Activated CD4-positive, alpha-beta T cell treated with anti-CD3 and anti-CD28 coated beads, Interleukin-2, Interleukin-4, amounts not matched to agents 100 ng/mL and 50 ng/mL, durations not matched to agents 16 hours and 8 hours (primary cell): ENCODE measurements around the gene JMJD1C.
"Not testable (repeated sequence)": the region's sequence is repeated elsewhere in the genome, so short reads cannot be mapped to it uniquely, and the experiment has no call there.

Experiments
- DNase-seq: peaks from one replicate; pipeline ENCODE4 v3.0.0-alpha.2; 2020; ENCODE audit warnings: low spot score

JMJD1C gene

GRCh38 chr10:63286754-63287264 lies 179.0 kb downstream of the JMJD1C start:
- DNase-seq = no peak

- no peak for DNase-seq
Measured at GRCh38 chr10:63286340-63286739, 179.4 kb downstream of the JMJD1C start.

GRCh38 chr10:63283901-63284300 lies 181.9 kb downstream of the JMJD1C start:
- not testable (repeated sequence) for DNase-seq

DNA sequence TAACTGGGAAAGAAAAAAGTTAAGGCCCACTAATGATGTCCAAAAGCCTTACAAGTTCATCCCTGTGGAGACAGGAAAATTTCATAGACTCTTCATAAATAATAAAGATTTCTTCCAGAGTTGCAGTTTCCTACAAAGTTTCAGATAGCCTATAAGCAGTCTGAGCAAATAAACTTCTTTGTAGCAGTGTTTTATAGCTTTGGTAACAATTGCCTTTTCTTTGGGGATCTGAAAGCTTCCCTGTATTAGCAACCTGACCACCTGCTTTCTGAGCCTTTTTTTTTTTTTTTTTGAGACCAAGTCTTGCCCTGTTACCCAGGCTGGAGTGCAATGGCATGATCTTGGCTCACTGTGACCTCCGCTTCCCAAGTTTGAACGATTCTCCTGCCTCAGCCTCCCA lies 182.7 kb downstream of the JMJD1C start:
- no peak for DNase-seq

DNA sequence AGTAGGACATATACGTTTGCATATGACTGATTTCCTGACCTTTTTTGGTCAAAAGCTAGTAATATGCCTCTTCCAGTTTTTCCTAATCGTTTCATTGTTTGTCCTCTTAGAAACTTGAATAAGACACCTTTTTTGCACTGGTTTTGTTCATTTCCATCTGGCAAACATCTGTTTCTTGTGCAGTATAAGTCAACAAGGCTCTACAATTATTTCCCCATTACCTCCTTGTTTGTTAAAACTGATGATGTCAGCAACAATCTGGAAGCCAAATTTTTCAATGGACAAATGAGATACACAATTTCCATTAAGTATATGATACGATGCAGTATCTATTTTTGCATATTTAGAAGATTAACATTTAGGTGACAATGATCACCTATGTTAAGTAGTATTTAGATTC lies 183.8 kb downstream of the JMJD1C start:
- no peak for DNase-seq

- DNase-seq = no peak
Measured at GRCh38 chr10:63280386-63280785, 185.4 kb downstream of the JMJD1C start.

- DNase-seq = no peak
Measured at GRCh38 chr10:63275094-63275493, 190.7 kb downstream of the JMJD1C start.

DNA sequence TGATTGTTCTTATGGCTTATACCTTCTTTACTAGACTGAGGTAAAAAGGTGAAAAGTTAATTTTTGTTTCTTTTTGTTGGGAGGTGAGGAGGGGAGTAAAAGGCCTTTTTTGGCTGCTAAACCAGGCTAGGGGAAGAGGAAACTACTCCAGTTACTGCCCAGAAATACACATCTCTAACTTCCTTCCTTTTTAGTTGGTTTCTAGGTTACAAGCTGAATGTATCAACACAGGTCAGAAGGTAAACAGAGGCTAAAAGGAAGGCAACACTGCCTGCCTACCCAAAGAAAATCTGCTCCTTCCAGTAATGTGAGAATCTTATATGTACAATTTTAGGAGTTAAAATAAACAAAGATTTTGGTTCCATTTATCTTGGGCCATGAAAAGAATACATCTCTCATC lies 192.2 kb downstream of the JMJD1C start:
- DNase-seq = no peak

DNA sequence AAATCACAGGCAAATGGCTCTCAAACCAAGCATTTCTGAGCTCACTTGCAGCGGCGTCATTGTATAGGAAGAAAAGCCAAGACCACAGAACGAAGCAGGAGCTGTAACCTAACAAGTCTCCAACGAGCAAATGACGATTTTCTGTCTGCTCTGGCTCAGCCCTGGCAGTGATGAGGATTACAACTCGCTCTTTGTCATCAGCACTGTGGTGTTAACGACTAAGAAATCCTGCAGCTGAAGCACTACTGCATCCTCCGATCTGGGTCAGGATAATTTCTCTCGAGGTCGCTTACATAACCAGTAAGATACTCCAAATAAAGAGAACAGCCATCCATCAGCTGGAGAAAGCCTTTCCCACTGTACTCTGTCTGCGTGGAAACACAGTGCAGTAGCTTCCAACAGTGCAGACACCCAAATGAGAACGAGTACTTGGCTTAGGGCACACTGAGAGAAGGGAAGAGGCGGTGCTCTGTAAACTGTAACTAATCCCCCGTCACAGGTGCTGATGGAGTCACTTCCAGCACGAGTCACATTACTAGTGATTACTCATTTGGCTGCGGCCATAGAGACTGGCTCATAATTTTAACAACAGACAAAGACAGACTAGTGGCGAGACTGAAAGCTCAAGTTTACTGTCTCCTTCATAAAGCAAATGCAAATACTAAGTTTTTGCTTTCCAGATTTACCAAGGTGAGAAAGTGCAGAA lies 196.8 kb downstream of the JMJD1C start:
- DNase-seq = peak; percentile 94

DNA sequence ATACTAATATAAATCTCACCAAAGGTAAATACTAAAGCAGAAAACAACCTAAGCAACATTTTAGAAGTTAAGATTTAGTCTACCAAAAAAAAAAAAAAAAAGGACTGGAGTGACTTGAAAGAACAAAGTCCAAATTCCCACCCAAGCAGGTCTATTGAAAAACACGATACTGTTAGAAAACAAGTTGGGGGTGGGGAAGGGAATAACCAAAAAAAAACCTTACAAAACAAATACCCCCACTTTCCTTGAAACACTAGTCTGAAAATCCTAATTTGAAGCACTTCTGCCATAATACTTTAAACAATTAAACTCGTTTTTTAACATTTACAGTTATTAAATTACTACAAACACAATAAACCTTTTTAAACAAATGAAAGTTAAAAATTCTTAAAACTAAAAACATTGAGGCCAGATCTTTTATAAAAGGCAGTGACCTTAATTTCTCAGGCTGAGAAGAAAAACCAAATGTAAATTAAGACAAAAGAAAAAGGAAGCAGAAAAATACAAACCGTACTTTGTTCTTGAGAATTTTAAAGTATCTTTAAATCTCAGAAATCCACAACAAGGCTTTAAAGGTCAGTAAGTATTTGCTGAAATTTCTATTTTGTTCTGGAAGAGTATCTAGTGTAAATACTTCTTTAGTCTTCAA lies 197.5 kb downstream of the JMJD1C start:
- DNase-seq = no peak

- peak; percentile 23 for DNase-seq
Measured at GRCh38 chr10:63267414-63268148, 198.2 kb downstream of the JMJD1C start.

DNA sequence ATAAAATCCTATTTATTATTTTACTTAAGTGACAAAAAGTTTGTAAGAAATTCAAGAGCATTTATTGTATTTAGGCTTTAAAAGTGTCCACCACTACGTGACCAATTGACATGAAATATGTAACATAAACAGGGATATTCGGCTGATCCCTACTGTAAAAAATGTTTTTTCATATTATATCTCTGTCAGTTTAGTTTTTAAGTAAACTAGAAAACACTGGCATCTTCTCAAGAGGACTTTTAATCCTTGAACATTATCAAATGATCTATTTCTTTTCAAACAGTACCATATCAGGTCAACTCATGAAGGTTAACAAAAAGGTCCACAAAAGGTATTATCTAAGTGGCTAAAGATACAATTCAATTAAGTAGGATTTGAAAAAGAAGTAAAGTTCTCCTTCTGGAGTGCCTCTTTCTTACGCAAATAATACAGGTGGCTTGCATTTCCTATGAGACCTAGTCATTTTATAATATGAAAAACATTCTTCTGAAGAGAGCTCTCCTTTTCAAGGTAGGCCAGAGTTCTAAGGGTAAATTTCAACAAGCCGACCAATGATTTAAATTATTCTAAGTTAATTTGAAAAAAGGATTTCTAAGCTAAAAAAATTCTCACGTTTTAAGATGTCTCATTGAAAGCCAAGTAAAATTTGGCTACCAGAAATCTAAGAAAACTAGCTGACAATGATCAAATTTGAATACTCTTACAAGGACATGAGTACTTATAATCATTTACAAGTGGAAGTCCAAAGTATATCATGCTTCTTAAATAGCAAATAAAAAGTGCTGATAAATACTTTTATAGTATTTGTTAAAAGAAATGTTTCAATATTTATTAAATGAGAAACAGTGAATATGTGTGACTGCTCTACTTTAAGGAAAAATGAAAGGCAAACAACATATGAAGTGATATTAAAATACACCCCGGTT lies 199.1 kb downstream of the JMJD1C start:
- DNase-seq = no peak

DNA sequence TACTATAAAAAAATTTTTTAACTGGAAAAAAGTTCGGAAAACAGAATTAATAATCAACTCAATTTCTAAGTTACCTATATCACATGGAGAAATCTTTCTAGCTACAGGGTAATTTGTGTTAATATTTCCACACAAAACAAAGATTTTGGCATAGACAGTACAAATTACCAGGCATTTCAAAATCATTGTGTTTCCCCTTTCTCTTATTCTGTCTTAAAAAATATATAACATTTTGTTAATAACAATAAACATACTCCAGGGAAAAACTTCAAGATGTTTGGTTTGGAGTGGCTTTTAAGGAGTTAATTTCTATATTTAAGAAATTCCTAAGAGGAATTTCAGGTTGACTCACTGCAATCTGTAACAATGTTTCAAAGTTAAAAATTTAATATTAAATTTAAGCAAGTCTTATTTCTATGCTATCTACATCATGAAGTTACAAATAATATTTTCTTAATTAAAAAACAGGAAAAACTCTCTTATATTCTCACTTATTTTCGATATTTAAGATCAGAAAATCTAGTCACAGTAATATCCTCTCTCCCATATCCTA lies 200.0 kb downstream of the JMJD1C start:
- DNase-seq = no peak

GRCh38 chr10:63265222-63265617 lies 200.6 kb downstream of the JMJD1C start:
- DNase-seq = peak; percentile 50

DNA sequence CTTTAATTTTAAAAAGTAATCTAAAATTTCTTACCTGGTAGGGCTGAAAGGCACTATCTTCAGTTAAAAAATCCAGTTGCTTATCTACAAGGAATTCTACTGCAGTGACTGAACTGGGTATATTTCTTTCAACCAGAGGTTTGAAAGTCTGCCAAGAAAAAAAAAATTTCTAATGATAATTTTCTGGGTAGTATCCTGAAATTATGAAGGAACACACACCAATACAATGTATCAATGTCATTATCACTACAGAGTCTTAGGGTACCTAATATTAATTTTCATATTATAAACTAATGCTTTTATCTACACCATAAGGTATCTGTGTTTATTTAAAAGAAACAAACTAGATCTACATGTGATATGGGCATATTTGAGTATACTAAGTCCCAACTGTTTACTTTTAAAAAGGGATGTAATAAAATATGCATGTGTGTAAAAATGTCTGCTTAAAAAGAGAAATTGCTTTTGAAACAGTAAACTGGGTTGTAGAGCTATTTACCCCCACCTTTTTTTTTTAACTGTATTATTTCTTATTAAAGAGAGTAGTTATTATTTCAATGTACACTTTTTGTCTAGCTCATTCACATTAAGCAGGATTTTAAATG lies 201.1 kb downstream of the JMJD1C start:
- DNase-seq = no peak

- no peak for DNase-seq
Measured at GRCh38 chr10:63262430-63263073, 203.2 kb downstream of the JMJD1C start.

- DNase-seq = peak; percentile 24
Measured at GRCh38 chr10:63261496-63261895, 204.3 kb downstream of the JMJD1C start.

DNA sequence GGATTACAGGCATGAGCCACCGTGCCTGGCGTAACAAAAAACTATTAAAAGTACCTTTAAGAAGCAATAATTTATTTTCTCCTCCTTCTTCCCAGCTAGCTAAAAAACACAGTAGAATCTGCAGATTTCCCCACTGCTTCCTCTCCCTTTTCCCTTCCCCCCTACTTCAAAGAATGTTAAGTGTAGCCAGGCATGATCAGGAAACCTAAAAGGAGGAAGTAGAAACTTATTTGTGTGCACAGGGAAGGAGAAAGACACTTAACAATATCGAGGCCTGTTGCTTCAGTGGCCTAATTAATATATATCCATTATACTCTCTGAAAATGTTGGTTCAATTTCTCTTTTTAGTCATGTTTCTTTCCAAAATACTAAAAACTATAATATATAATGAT lies 204.9 kb downstream of the JMJD1C start:
- DNase-seq = no peak

DNA sequence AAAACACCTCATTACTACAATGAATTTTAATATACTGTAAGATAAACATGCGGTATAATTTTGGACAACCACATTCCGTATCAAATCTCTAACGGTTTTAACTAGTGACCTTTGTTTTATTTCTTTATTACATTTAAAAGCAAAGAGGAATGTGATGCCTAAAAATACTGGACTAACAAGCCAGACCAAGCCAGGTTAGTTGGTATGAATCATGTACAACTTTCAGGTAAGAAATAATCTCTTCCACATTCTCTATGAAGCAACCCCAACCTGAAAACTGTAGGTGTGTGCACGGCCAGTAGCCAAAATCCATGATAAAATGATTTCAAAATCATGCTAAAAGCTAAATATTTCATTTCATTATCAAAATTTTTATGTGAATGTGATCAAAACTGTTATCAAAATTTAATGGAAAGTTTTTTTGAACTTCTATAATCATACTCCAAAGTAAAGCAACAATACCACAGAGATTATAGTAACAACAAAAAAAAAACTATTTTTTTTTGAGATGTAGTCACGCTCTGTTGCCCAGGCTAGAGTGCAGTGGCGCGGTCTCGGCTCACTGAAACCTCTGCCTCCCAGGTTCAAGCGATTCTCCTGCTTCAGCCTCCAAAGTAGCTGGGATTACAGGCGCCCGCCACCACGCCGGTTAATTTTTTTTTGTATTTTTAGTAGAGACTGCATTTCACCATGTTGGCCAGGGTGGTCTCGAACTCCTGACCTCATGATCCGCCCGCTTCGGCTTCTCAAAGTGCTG lies 205.5 kb downstream of the JMJD1C start:
- no peak for DNase-seq
